Measurements from ENCODE around the gene TMEM117. TPM values are rescaled to one million over a fixed set of nuclear protein-coding genes. Genes with fewer than 3 reads are reported as not detected.

TMEM117 gene
- total and polyA plus RNA-seq, 11 donors = 3.7 to 13.5 (median 7.3) TPM

DNA sequence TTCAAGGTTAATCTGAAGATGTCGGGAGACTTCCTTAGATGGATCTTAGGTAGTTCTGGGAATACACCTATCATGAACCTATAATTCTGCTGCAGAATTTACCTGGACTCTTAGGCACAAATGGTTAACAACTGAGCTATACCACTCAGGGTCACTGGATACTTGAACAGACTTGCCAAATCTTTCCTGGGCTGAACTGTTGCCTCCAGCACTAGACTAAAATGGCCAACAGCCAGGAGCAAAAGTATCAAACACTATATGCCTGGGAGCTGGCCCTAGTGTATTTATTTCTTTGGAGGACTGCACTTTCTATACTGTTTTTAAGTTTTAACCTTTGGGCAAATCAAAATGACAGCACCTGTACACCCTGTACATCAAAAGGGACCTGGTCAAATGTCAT is 252.8 kb downstream of the TMEM117 start:
- H3K9me3 ChIP-seq = no peaks in the 10 kb centered on the region
- H3K27me3 ChIP-seq = no peaks in the 10 kb centered on the region
- 94 to 100% (median 98%) methylated on average over 1 of the region's 1 CpG for WGBS, 4 donors
- ATAC-seq = peak; percentile 37 to 70 (median 54)
- no peak for TF ChIP-seq POLR2A (IDR thresholded peaks at IDR 0.05)
- TF ChIP-seq, protein P1, sequence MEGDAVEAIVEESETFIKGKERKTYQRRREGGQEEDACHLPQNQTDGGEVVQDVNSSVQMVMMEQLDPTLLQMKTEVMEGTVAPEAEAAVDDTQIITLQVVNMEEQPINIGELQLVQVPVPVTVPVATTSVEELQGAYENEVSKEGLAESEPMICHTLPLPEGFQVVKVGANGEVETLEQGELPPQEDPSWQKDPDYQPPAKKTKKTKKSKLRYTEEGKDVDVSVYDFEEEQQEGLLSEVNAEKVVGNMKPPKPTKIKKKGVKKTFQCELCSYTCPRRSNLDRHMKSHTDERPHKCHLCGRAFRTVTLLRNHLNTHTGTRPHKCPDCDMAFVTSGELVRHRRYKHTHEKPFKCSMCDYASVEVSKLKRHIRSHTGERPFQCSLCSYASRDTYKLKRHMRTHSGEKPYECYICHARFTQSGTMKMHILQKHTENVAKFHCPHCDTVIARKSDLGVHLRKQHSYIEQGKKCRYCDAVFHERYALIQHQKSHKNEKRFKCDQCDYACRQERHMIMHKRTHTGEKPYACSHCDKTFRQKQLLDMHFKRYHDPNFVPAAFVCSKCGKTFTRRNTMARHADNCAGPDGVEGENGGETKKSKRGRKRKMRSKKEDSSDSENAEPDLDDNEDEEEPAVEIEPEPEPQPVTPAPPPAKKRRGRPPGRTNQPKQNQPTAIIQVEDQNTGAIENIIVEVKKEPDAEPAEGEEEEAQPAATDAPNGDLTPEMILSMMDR (IDR thresholded peaks at IDR 0.05) = no peak
- DNase-seq = no peak
- H3K4me3 ChIP-seq = no peak overlapping the region
- no peaks in the 10 kb centered on the region for H3K36me3 ChIP-seq
- peaks cover 0 to 4% (median 0%) of the 10 kb centered on the region in 12 donors for H3K4me1 ChIP-seq
- intact Hi-C loops (cut with DNase I) = no loop called here
- H3K27ac ChIP-seq = no peak overlapping the region

DNA sequence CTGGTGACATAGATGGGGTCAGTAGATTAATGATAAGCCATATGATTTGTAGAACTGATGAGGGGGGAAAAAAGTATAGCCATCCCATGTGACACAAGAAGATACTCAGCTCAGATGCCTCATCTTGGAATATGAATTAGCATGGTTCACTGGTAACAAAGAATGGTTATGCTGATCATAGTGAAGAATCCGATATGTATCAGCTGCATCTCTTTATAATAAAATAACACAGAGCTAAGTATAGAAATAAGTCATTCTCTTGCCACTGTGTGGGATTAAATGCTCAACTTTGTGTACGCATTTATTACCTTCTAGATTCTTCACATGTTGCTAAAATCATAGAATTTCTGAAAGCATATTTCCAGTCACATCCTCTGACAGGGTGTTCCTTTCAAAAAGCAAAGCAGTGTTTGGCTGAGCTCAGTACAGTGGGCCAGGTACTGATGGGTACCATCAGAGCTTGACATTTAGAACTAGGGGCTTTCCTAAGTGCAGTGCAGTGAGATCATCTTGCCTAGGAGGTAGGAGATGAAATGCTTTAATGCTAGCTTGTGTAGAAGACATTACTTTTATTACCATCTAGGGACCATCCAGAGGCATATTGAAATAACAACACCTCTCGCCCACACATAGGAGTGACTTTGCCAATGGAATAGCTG is 256.2 kb downstream of the TMEM117 start:
- WGBS, 4 donors = 91 to 97% (median 95%) methylated on average over 3 of the region's 3 CpGs
- Histone ChIP-seq H3K4me1 (peaks cover 0 to 4% (median 0%) of the 10 kb centered on the region in 12 donors), H3K27ac (no peak overlapping the region), H3K4me3 (no peak overlapping the region), H3K9me3 (peaks cover 0 to 4% (median 0%) of the 10 kb centered on the region in 12 donors), H3K36me3 (no peaks in the 10 kb centered on the region), H3K27me3 (no peaks in the 10 kb centered on the region)
- intact Hi-C loops (cut with DNase I) = no loop called here
- no peak for DNase-seq
- ATAC-seq = no peak
- TF ChIP-seq POLR2A (IDR thresholded peaks at IDR 0.05) = no peak
- TF ChIP-seq, protein P1 (IDR thresholded peaks at IDR 0.05) = no peak

GRCh38 chr12:44098786-44099185 is 262.9 kb downstream of the TMEM117 start:
- ATAC-seq = no peak

DNA sequence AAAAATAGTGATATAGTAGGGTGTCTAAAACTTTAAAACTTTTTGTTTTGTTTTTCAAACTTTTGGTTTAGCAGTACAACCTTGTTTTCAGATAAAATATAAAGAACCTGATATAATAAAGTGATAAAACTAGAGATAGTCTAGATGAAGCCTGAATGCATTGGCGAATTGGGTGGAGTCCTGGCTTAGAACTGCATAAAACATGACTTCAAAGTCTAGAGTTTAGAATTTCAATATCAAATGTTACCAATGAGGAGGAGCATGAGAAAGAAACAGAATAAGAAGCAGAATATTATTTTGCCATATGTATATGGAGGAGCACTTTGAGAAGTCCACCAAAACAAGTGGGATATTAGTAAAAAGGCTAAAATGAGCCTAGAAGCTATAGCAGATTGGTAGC is 263.6 kb downstream of the TMEM117 start:
- 89 to 93% (median 91%) methylated on average over 1 of the region's 1 CpG for WGBS, 4 donors
- Histone ChIP-seq H3K27me3 (no peaks in the 10 kb centered on the region), H3K27ac (no peak overlapping the region), H3K4me1 (no peaks in the 10 kb centered on the region), H3K9me3 (peaks cover 0 to 4% (median 0%) of the 10 kb centered on the region in 12 donors), H3K36me3 (no peaks in the 10 kb centered on the region), H3K4me3 (no peak overlapping the region)
- no peak for ATAC-seq
- TF ChIP-seq, protein P1 (IDR thresholded peaks at IDR 0.05) = no peak
- no peak for TF ChIP-seq POLR2A (IDR thresholded peaks at IDR 0.05)
- intact Hi-C loops (cut with DNase I) = no loop called here
- DNase-seq = no peak

More at GRCh38 chr12:44098786-44099185, 262.9 kb downstream of the TMEM117 start:
- intact Hi-C loops (cut with DNase I) = no loop called here
- Histone ChIP-seq H3K4me3 (no peak overlapping the region), H3K4me1 (no peaks in the 10 kb centered on the region), H3K9me3 (peaks cover 0 to 4% (median 0%) of the 10 kb centered on the region in 12 donors), H3K27me3 (no peaks in the 10 kb centered on the region), H3K27ac (no peak overlapping the region), H3K36me3 (no peaks in the 10 kb centered on the region)
- no peak for DNase-seq
- TF ChIP-seq POLR2A (IDR thresholded peaks at IDR 0.05) = no peak
- TF ChIP-seq, protein P1 (IDR thresholded peaks at IDR 0.05) = no peak
- 28 to 41% (median 33%) methylated on average over 1 of the region's 1 CpG for WGBS, 4 donors
